Naive thymus-derived CD4-positive, alpha-beta T cell (primary cell): ENCODE data around the gene RPL41. TPM values are rescaled to one million over a fixed set of nuclear protein-coding genes. Genes with fewer than 3 reads are reported as not detected.

Source experiments
- ATAC-seq: fragments of 150-1000 bp; cut with Tn5 transposase; 2 replicates; pipeline ENCODE4 v1.10.0; 2021; ENCODE audit warnings: mild to moderate bottlenecking, moderate library complexity
- CTCF ChIA-PET: fragments of 350-600 bp; sonication (Branson Sonifier 250); formaldehyde crosslinking; loops from one replicate; lab custom pipeline; 2021; ENCODE audit warnings: antibody characterized with exemption; lab: Charles Lee
- POLR2A ChIA-PET: fragments of 350-600 bp; sonication (Branson Sonifier 250); formaldehyde crosslinking; loops from one replicate; lab custom pipeline; 2021; ENCODE audit warnings: antibody characterized with exemption, inconsistent platforms; lab: Charles Lee
- DNase-seq, 9 donors: peaks; one replicate each; pipeline versions ENCODE4 v3.0.0 to v3.0.0-alpha.2; 2020 to 2022; ENCODE audit warnings: mixed read lengths in 1 of 9
- H3K27ac ChIP-seq: one replicate; pipeline ENCODE4 v1.7.0; 2013; ENCODE audit warnings: mild to moderate bottlenecking, low read depth, low read length, moderate library complexity
- H3K27me3 ChIP-seq, 2 donors: one replicate each; pipeline ENCODE4 v1.7.0; 2013; ENCODE audit warnings: low read length in 2 of 2, mild to moderate bottlenecking in 2 of 2, moderate library complexity in 2 of 2; ENCODE audit not compliant: control insufficient read depth in 2 of 2, insufficient read depth in 2 of 2
- H3K36me3 ChIP-seq, 3 experiments: 1 replicate in 2 of 3; 2 replicates in 1 of 3; pipeline ENCODE4 v1.7.0; 2013; ENCODE audit warnings: low read length in 3 of 3, mild to moderate bottlenecking in 3 of 3, moderate library complexity in 1 of 3; ENCODE audit not compliant: insufficient read depth in 3 of 3, control insufficient read depth in 2 of 3
- H3K4me1 ChIP-seq, 2 donors: one replicate each; pipeline ENCODE4 v1.7.0; 2013; ENCODE audit warnings: low read length in 2 of 2, mild to moderate bottlenecking in 2 of 2, moderate library complexity in 1 of 2; ENCODE audit not compliant: control insufficient read depth in 2 of 2, insufficient read depth in 2 of 2
- H3K4me3 ChIP-seq: 2 replicates; pipeline ENCODE4 v1.7.0; 2013; ENCODE audit warnings: mild to moderate bottlenecking, low read length
- H3K9me3 ChIP-seq, 3 experiments: 1 replicate in 2 of 3; 2 replicates in 1 of 3; pipeline ENCODE4 v1.7.0; 2013; ENCODE audit warnings: low read length in 3 of 3; ENCODE audit not compliant: control insufficient read depth in 2 of 3
- H3K27ac Mint-ChIP-seq, 9 donors: one replicate each; pipeline ENCODE4 v1.8.0; 2020 to 2022; ENCODE audit warnings: mixed read lengths in 9 of 9, mild to moderate bottlenecking in 8 of 9, moderate library complexity in 5 of 9, inconsistent platforms in 2 of 9
- H3K27me3 Mint-ChIP-seq, 5 donors: one replicate each; pipeline ENCODE4 v1.8.0; 2021 to 2022; ENCODE audit warnings: mixed read lengths in 5 of 5, mild to moderate bottlenecking in 1 of 5
- H3K36me3 Mint-ChIP-seq, 5 donors: one replicate each; pipeline ENCODE4 v1.8.0; 2020 to 2022; ENCODE audit warnings: mixed read lengths in 5 of 5, mild to moderate bottlenecking in 3 of 5, inconsistent platforms in 1 of 5
- H3K4me1 Mint-ChIP-seq, 7 donors: one replicate each; pipeline ENCODE4 v1.8.0; 2020 to 2022; ENCODE audit warnings: mixed read lengths in 7 of 7, mild to moderate bottlenecking in 3 of 7, inconsistent platforms in 1 of 7
- H3K4me3 Mint-ChIP-seq, 10 donors: one replicate each; pipeline ENCODE4 v1.8.0; 2020 to 2022; ENCODE audit warnings: mild to moderate bottlenecking in 10 of 10, mixed read lengths in 10 of 10, moderate library complexity in 6 of 10, inconsistent platforms in 2 of 10
- H3K9me3 Mint-ChIP-seq, 11 donors: one replicate each; pipeline ENCODE4 v1.8.0; 2020 to 2022; ENCODE audit warnings: mixed read lengths in 11 of 11, mild to moderate bottlenecking in 4 of 11, inconsistent platforms in 1 of 11, moderate library complexity in 1 of 11
- intact Hi-C, 2 donors: fragments of 100-400 bp; cut with micrococcal nuclease; formaldehyde crosslinking; loops; one replicate each; pipeline ENCODE4 v1.15.1; 2023
- polyA plus RNA-seq, 2 donors: library from polyadenylated mRNA; unstranded; fragments of 300-500 nt; fragmentation: Illumina TruSeq; gene quantifications; one replicate each; pipeline ENCODE4 v1.2.3, GENCODE V29; 2021
- total RNA-seq, 6 experiments: library from RNA in 5 of 6; stranded (reverse) in 5 of 6; gene quantifications; 1 replicate in 5 of 6; 2 replicates in 1 of 6; pipeline ENCODE4 v1.2.3 and lab custom pipeline; 2021 to 2026

The RPL41 gene
- total and polyA plus RNA-seq, 7 experiments from 2014 or later: 3,787 to 10,251 (median 6,043) TPM

- CTCF ChIA-PET: interaction anchor here (0.7 to 3.8 kb wide), 6 partner anchors 9 to 81 kb away, joined by 3 to 15 read pairs (median 4); partner anchors contain the start of genes ESYT1, MYL6B, RNF41 and SMARCC2
- Mint-ChIP-seq H3K9me3 (no peaks in the 10 kb centered on the region), H3K4me3 (peak overlapping the region; percentile 63 to 99 (median 96)), H3K4me1 (peaks cover 31 to 57% (median 49%) of the 10 kb centered on the region in 7 donors), H3K27ac (peak overlapping the region; percentile 88 to 99 (median 97)), H3K36me3 (peaks cover 0 to 48% (median 15%) of the 10 kb centered on the region in 5 donors), H3K27me3 (no peaks in the 10 kb centered on the region)
- intact Hi-C loops: loop anchor here (1.0 kb wide), 1 partner anchor 9 kb away; the partner anchor contains the start of gene MYL6B (in 2 of the 2)
- Histone ChIP-seq H3K27me3 (no peaks in the 10 kb centered on the region), H3K27ac (peak overlapping the region; percentile 98), H3K36me3 (peaks cover 12 to 67% (median 20%) of the 10 kb centered on the region in 3 experiments), H3K9me3 (no peaks in the 10 kb centered on the region), H3K4me3 (peak overlapping the region; percentile 89), H3K4me1 (peaks cover 24 to 26% of the 10 kb centered on the region in 2 donors)
- POLR2A ChIA-PET: interaction anchor here (0.6 to 12.7 kb wide), 15 partner anchors 9 to 468 kb away, joined by 3 to 161 read pairs (median 5); partner anchors contain the start of genes ESYT1, MYL6B, RNF41 and RPL41
- DNase-seq (no peak), ATAC-seq (no peak)
Observed at GRCh38 chr12:56160894-56161689, 44.7 kb downstream of the RPL41 start.

- peaks cover 0 to 48% (median 15%) of the 10 kb centered on the region in 5 donors for H3K36me3 Mint-ChIP-seq
- no peaks in the 10 kb centered on the region for H3K9me3 Mint-ChIP-seq
- peak overlapping the region; percentile 88 to 99 (median 95) for H3K27ac Mint-ChIP-seq
- no peak for ATAC-seq
- POLR2A ChIA-PET: interaction anchor here (0.9 to 12.7 kb wide), 14 partner anchors 8 to 467 kb away, joined by 3 to 161 read pairs (median 4); partner anchors contain the start of genes ESYT1, MYL6B, PA2G4 and RNF41
- H3K4me3 Mint-ChIP-seq: peak overlapping the region in 9 of 10 donors; percentile 4 to 99 (median 63)
- H3K27ac ChIP-seq: peak overlapping the region; percentile 98
- no peak overlapping the region for H3K4me3 ChIP-seq
- no peaks in the 10 kb centered on the region for H3K27me3 ChIP-seq
- intact Hi-C loops: no loop called here
- CTCF ChIA-PET: interaction anchor here (0.7 to 3.4 kb wide), 5 partner anchors 10 to 81 kb away, joined by 3 to 15 read pairs (median 4); partner anchors contain the start of genes ESYT1, MYL6B, RNF41 and ZC3H10
- no peak for DNase-seq
- H3K27me3 Mint-ChIP-seq: no peaks in the 10 kb centered on the region
- H3K4me1 Mint-ChIP-seq: peaks cover 31 to 57% (median 49%) of the 10 kb centered on the region in 7 donors
- no peaks in the 10 kb centered on the region for H3K9me3 ChIP-seq
- H3K4me1 ChIP-seq: peaks cover 24 to 26% of the 10 kb centered on the region in 2 donors
- peaks cover 12 to 74% (median 20%) of the 10 kb centered on the region in 3 experiments for H3K36me3 ChIP-seq
Observed at GRCh38 chr12:56161690-56162351, 45.4 kb downstream of the RPL41 start.

- DNase-seq (no peak), ATAC-seq (no peak)
- Mint-ChIP-seq H3K27me3 (no peaks in the 10 kb centered on the region), H3K27ac (peak overlapping the region in 6 of 9 donors; percentile 24 to 95 (median 68)), H3K36me3 (peaks cover 0 to 50% (median 19%) of the 10 kb centered on the region in 5 donors), H3K4me1 (peaks cover 25 to 52% (median 42%) of the 10 kb centered on the region in 7 donors), H3K9me3 (no peaks in the 10 kb centered on the region), H3K4me3 (no peak overlapping the region)
- Histone ChIP-seq H3K4me3 (no peak overlapping the region), H3K27me3 (no peaks in the 10 kb centered on the region), H3K27ac (peak overlapping the region; percentile 18), H3K36me3 (peaks cover 12 to 80% (median 20%) of the 10 kb centered on the region in 3 experiments), H3K9me3 (no peaks in the 10 kb centered on the region), H3K4me1 (peaks cover 18 to 20% of the 10 kb centered on the region in 2 donors)
- POLR2A ChIA-PET: interaction anchor here (0.6 to 12.7 kb wide), 11 partner anchors 10 to 466 kb away, joined by 3 to 161 read pairs (median 3); partner anchors contain the start of genes ESYT1, PA2G4, RPL41 and SMARCC2
- intact Hi-C loops: no loop called here
- CTCF ChIA-PET: interaction anchor here (0.6 to 3.4 kb wide), 5 partner anchors 36 to 478 kb away, joined by 3 to 15 read pairs (median 4); partner anchors contain the start of genes ESYT1, RPL41 and ZC3H10
Observed at GRCh38 chr12:56162468-56163290, 46.2 kb downstream of the RPL41 start.

GRCh38 chr12:56163533-56164344 is 47.3 kb downstream of the RPL41 start:
- Mint-ChIP-seq H3K9me3 (no peaks in the 10 kb centered on the region), H3K27me3 (no peaks in the 10 kb centered on the region), H3K4me1 (peaks cover 24 to 49% (median 39%) of the 10 kb centered on the region in 7 donors), H3K27ac (peak overlapping the region in 5 of 9 donors; percentile 24 to 82 (median 38)), H3K36me3 (peaks cover 0 to 50% (median 24%) of the 10 kb centered on the region in 5 donors), H3K4me3 (no peak overlapping the region)
- no peak for DNase-seq
- ATAC-seq: no peak
- no peak overlapping the region for H3K27ac ChIP-seq
- H3K4me1 ChIP-seq: peaks cover 18 to 19% of the 10 kb centered on the region in 2 donors
- H3K4me3 ChIP-seq: no peak overlapping the region
- ChIA-PET CTCF (interaction anchor here (0.9 to 3.4 kb wide), 2 partner anchors 37 to 47 kb away, joined by 4 to 15 read pairs; partner anchors contain the start of genes ESYT1 and RPL41), POLR2A (interaction anchor here (0.8 to 12.7 kb wide), 9 partner anchors 9 to 46 kb away, joined by 3 to 161 read pairs (median 4); partner anchors contain the start of genes ESYT1, RPL41, SMARCC2 and ZC3H10)
- H3K36me3 ChIP-seq: peaks cover 17 to 88% (median 20%) of the 10 kb centered on the region in 3 experiments
- intact Hi-C loops: no loop called here
- no peaks in the 10 kb centered on the region for H3K27me3 ChIP-seq
- no peaks in the 10 kb centered on the region for H3K9me3 ChIP-seq

- no peak for ATAC-seq
- H3K4me3 Mint-ChIP-seq: no peak overlapping the region
- H3K9me3 ChIP-seq: no peaks in the 10 kb centered on the region
- H3K4me1 ChIP-seq: peaks cover 18 to 19% of the 10 kb centered on the region in 2 donors
- intact Hi-C loops: no loop called here
- H3K4me1 Mint-ChIP-seq: peaks cover 18 to 44% (median 33%) of the 10 kb centered on the region in 7 donors
- CTCF ChIA-PET: no interaction called here
- POLR2A ChIA-PET: interaction anchor here (0.8 to 12.7 kb wide), 5 partner anchors 9 to 36 kb away, joined by 3 to 161 read pairs (median 5); partner anchors contain the start of gene ESYT1
- H3K36me3 ChIP-seq: peaks cover 17 to 94% (median 20%) of the 10 kb centered on the region in 3 experiments
- H3K27me3 Mint-ChIP-seq: no peaks in the 10 kb centered on the region
- no peak for DNase-seq
- no peaks in the 10 kb centered on the region for H3K27me3 ChIP-seq
- no peak overlapping the region for H3K4me3 ChIP-seq
- no peaks in the 10 kb centered on the region for H3K9me3 Mint-ChIP-seq
- H3K27ac Mint-ChIP-seq: peak overlapping the region in 4 of 9 donors; percentile 22 to 52 (median 46)
- H3K36me3 Mint-ChIP-seq: peaks cover 0 to 50% (median 24%) of the 10 kb centered on the region in 5 donors
- no peak overlapping the region for H3K27ac ChIP-seq
Observed at GRCh38 chr12:56164345-56164729, 47.9 kb downstream of the RPL41 start.
